GM13977 (cell line): ENCODE measurements around the gene OR5A1.
"Not testable (repeated sequence)": the region's sequence is repeated elsewhere in the genome, so short reads cannot be mapped to it uniquely, and the experiment has no call there.

Experiments
- DNase-seq: peaks from one replicate; pipeline ENCODE4 v3.0.0; 2012; ENCODE audit warnings: low spot score
- in situ Hi-C: fragments of 300-500 bp; cut with MboI; formaldehyde crosslinking; loops from one replicate; pipeline ENCODE4 v1.12.0; 2022; ENCODE audit warnings: low sequenced_read_pairs, low pct_unique_long_range_greater_than_20kb, mixed read lengths, inconsistent platforms; ENCODE audit not compliant: unreplicated experiment
- TF ChIP-seq, protein P1 (sequence below): IDR thresholded peaks from 2 replicates; pipeline ENCODE4 v1.5.1; 2012; ENCODE audit warnings: mild to moderate bottlenecking, control low read depth; ENCODE audit not compliant: insufficient read depth; ENCODE audit errors: extremely low read depth, missing control alignments

OR5A1 gene

GRCh38 chr11:59427068-59427382, 9.2 kb upstream of the OR5A1 start:
- in situ Hi-C loops, result no loop called here
- TF ChIP-seq, protein P1, sequence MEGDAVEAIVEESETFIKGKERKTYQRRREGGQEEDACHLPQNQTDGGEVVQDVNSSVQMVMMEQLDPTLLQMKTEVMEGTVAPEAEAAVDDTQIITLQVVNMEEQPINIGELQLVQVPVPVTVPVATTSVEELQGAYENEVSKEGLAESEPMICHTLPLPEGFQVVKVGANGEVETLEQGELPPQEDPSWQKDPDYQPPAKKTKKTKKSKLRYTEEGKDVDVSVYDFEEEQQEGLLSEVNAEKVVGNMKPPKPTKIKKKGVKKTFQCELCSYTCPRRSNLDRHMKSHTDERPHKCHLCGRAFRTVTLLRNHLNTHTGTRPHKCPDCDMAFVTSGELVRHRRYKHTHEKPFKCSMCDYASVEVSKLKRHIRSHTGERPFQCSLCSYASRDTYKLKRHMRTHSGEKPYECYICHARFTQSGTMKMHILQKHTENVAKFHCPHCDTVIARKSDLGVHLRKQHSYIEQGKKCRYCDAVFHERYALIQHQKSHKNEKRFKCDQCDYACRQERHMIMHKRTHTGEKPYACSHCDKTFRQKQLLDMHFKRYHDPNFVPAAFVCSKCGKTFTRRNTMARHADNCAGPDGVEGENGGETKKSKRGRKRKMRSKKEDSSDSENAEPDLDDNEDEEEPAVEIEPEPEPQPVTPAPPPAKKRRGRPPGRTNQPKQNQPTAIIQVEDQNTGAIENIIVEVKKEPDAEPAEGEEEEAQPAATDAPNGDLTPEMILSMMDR, result no peak
- no peak for DNase-seq

- in situ Hi-C loops, result loop anchor here (5.0 kb wide), 1 partner anchor 258 kb away; the partner anchor contains the start of gene DTX4
- TF ChIP-seq, protein P1, result peak; percentile 66
- peak; percentile 57 for DNase-seq
Measured at GRCh38 chr11:59429924-59430516, 6.2 kb upstream of the OR5A1 start.

- no peak for DNase-seq
- TF ChIP-seq, protein P1, result no peak
- in situ Hi-C loops, result no loop called here
Measured at GRCh38 chr11:59437770-59438169, 1.5 kb downstream of the OR5A1 start.

DNA sequence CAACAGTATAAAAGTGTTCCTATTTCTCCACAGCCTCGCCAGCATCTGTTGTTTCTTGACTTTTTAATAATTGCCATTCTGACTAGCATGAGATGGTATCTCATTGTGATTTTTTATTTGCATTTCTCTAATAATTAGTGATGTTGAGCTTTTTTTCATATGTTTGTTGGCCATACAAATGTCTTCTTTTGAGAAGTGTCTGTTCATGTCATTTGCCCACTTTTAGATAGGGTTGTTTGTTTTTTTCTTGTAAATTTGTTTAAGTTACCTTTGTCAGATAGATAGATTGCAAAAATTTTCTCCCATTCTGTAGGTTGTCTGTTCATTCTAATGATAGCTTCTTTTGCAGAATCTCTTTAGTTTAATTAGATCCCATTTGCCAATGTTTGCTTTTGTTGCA, 9.4 kb downstream of the OR5A1 start:
- in situ Hi-C loops, DNase-seq: not testable (repeated sequence)

DNA sequence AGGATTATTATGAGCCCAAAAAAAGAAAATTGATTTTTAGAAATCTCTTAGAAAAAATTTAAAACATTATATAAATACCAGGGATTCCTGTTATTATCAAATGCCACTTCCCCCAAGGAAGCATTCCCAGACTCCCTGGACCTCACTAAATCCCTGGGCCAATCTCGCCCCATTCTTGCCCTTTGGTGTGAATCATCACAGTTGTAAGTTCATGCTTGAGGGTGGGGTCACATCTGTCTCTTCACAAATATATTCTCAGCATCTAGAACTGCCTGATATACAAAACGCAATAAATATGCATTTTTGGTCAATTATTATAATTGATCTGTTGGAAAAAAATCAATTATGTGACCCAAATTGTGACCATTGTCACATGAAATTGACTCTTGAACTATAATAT, 12.2 kb downstream of the OR5A1 start:
- no peak for DNase-seq
- TF ChIP-seq, protein P1, result no peak
- in situ Hi-C loops, result no loop called here

GRCh38 chr11:59456661-59457060, 20.4 kb downstream of the OR5A1 start, which contains the start of gene OR4D6:
Gene OR4D6 (plus strand): TSS chr11:59456961. CDS start chr11:59456961, 0 bp downstream.
- no peak for DNase-seq
- TF ChIP-seq, protein P1, result no peak
- in situ Hi-C loops, result no loop called here

GRCh38 chr11:59459916-59460315, 23.6 kb downstream of the OR5A1 start:
- TF ChIP-seq, protein P1, result no peak
- in situ Hi-C loops, result no loop called here
- DNase-seq, result no peak
